Tibial artery (tissue), 4 donors: ENCODE measurements around the gene ARID5A.

Source experiments
- DNase-seq, 2 donors: peaks; one replicate each; pipeline ENCODE4 v3.0.0-alpha.2; 2019
- H3K27ac ChIP-seq, 2 donors: fragments of 200-600 bp; sonication (generic) in 1 of 2; 1 replicate in 1 of 2; 2 replicates in 1 of 2; pipeline ENCODE4 v1.5.1; 2018 to 2019; ENCODE audit warnings: mild to moderate bottlenecking in 1 of 2
- H3K27me3 ChIP-seq, 2 donors: fragments of 200-600 bp; sonication (generic) in 1 of 2; one replicate each; pipeline versions ENCODE4 v1.5.1 to v1.6.0; 2016 to 2019
- H3K36me3 ChIP-seq, 3 donors: fragments of 200-600 bp; sonication (generic) in 2 of 3; one replicate each; pipeline ENCODE4 v1.5.1; 2016 to 2019; ENCODE audit warnings: mild to moderate bottlenecking in 2 of 3
- H3K4me1 ChIP-seq, 4 donors: fragments of 200-600 bp; sonication (generic) in 2 of 4; 1 replicate in 3 of 4; 2 replicates in 1 of 4; pipeline ENCODE4 v1.5.1; 2016 to 2019
- H3K4me3 ChIP-seq, 2 donors: fragments of 200-600 bp; sonication (generic) in 1 of 2; 1 replicate in 1 of 2; 2 replicates in 1 of 2; pipeline ENCODE4 v1.5.1; 2018 to 2019; ENCODE audit warnings: mild to moderate bottlenecking in 2 of 2
- H3K9me3 ChIP-seq, 3 donors: fragments of 200-600 bp; sonication (generic) in 1 of 3; one replicate each; pipeline ENCODE4 v1.5.1; 2016 to 2019
- CTCF ChIP-seq, 2 experiments: fragments of 200-600 bp in 1 of 2; fragments of 450-650 bp in 1 of 2; IDR thresholded peaks; one replicate each; pipeline ENCODE4 v1.5.1; 2017 to 2019; ENCODE audit warnings: antibody characterized with exemption in 2 of 2, mild to moderate bottlenecking in 1 of 2, moderate library complexity in 1 of 2
- intact Hi-C: fragments of 100-400 bp; cut with DNase I; formaldehyde crosslinking; loops from one replicate; pipeline ENCODE4 v1.15.0; 2023; ENCODE audit warnings: low total_unique reads

Gene ARID5A

GRCh38 chr2:96522304-96523203 lies 14.0 kb upstream of the ARID5A start:
- no peak for DNase-seq
- Histone ChIP-seq H3K4me3 (no peak overlapping the region), H3K27me3 (no peaks in the 10 kb centered on the region), H3K27ac (no peak overlapping the region), H3K4me1 (peaks cover 0 to 6% (median 5%) of the 10 kb centered on the region in 4 donors), H3K36me3 (no peaks in the 10 kb centered on the region), H3K9me3 (no peaks in the 10 kb centered on the region)
- intact Hi-C loops = loop anchor here (10.0 kb wide), 1 partner anchor 318 kb away; the partner anchor contains the start of gene STARD7
- no peak for TF ChIP-seq CTCF (IDR thresholded peaks at IDR 0.05)

GRCh38 chr2:96523659-96524481 lies 12.7 kb upstream of the ARID5A start:
- no peaks in the 10 kb centered on the region for H3K27me3 ChIP-seq
- DNase-seq = no peak
- no peak overlapping the region for H3K4me3 ChIP-seq
- H3K36me3 ChIP-seq = no peaks in the 10 kb centered on the region
- intact Hi-C loops = loop anchor here (10.0 kb wide), 1 partner anchor 319 kb away; the partner anchor contains the start of gene STARD7
- H3K4me1 ChIP-seq = peaks cover 0 to 18% (median 14%) of the 10 kb centered on the region in 4 donors
- H3K9me3 ChIP-seq = no peaks in the 10 kb centered on the region
- no peak for TF ChIP-seq CTCF (IDR thresholded peaks at IDR 0.05)
- no peak overlapping the region for H3K27ac ChIP-seq

- H3K4me3 ChIP-seq = no peak overlapping the region
- TF ChIP-seq CTCF (IDR thresholded peaks at IDR 0.05) = no peak
- H3K36me3 ChIP-seq = no peaks in the 10 kb centered on the region
- H3K4me1 ChIP-seq = peaks cover 0 to 26% (median 21%) of the 10 kb centered on the region in 4 donors
- no peaks in the 10 kb centered on the region for H3K27me3 ChIP-seq
- no peak for DNase-seq
- H3K9me3 ChIP-seq = no peaks in the 10 kb centered on the region
- intact Hi-C loops = loop anchor here (10.0 kb wide), 1 partner anchor 320 kb away; the partner anchor contains the start of gene STARD7
- H3K27ac ChIP-seq = no peak overlapping the region
These were observed 11.9 kb upstream of the ARID5A start for GRCh38 chr2:96524482-96525210.

- Histone ChIP-seq H3K27me3 (no peaks in the 10 kb centered on the region), H3K27ac (no peak overlapping the region), H3K4me1 (peaks cover 0 to 31% (median 26%) of the 10 kb centered on the region in 4 donors), H3K9me3 (no peaks in the 10 kb centered on the region), H3K36me3 (no peaks in the 10 kb centered on the region), H3K4me3 (no peak overlapping the region)
- no peak for DNase-seq
- intact Hi-C loops = loop anchor here (10.0 kb wide), 1 partner anchor 320 kb away; the partner anchor contains the start of gene STARD7
- no peak for TF ChIP-seq CTCF (IDR thresholded peaks at IDR 0.05)
These were observed 11.4 kb upstream of the ARID5A start for GRCh38 chr2:96525211-96525507.

GRCh38 chr2:96526101-96526591 lies 10.4 kb upstream of the ARID5A start:
- intact Hi-C loops = loop anchor here (10.0 kb wide), 1 partner anchor 321 kb away; the partner anchor contains the start of gene STARD7
- Histone ChIP-seq H3K27ac (no peak overlapping the region), H3K9me3 (no peaks in the 10 kb centered on the region), H3K36me3 (no peaks in the 10 kb centered on the region), H3K27me3 (no peaks in the 10 kb centered on the region), H3K4me1 (peaks cover 0 to 41% (median 35%) of the 10 kb centered on the region in 4 donors), H3K4me3 (no peak overlapping the region)
- DNase-seq = no peak
- no peak for TF ChIP-seq CTCF (IDR thresholded peaks at IDR 0.05)
